DMS 273 treated with DMSO at 0.1 percent for 48 hours (cell line): ENCODE results near the gene CD300E.
A peak's percentile ranks its signal among the peaks of the same experiment; 100 is the strongest.
"Not testable (repeated sequence)": the region's sequence is repeated elsewhere in the genome, so short reads cannot be mapped to it uniquely, and the experiment has no call there.

Experiments used
- DNase-seq: peaks from one replicate; lab custom pipeline; 2025; lab: John Stamatoyannopoulos, UW

The CD300E gene

DNA sequence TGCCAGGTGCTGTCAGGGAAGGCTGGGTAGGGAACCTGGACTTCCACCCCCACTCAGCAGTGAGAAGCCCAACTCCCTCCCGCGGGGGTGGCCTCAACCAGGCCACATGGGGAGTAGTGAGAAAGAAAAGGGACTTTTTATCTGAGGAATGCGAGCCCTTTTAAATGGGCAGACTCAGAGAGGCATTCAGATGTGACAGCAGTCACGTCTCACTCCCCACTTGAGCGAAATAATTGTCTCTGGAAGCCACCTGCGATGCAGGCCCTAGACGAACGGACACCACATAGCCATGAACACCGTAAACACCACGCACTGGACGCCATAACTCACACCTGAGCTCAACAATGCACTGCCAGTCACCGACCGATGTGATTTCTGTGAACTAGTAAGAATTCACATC, 11.9 kb upstream of the CD300E start:
- no peak for DNase-seq

DNA sequence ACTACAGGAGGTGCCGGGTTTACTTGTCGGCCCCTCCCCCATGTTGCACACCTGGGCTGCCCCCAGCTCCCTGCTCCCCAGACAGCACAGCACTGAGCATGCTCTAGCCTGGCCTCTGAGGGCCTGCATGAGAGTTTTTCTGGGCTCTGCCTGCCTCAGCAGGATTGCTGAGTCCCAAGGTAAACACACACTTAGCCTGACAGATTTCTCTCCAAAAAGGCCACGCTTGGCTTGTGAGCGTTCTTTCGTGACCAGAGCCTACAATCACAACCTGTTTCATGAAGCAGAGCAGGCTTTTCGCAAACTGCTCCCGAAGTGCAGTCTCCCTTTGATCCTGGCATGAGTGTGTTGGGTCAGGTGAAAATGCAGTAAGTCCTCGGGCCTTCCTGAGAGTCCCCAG, 9.8 kb upstream of the CD300E start:
- DNase-seq = no peak

DNA sequence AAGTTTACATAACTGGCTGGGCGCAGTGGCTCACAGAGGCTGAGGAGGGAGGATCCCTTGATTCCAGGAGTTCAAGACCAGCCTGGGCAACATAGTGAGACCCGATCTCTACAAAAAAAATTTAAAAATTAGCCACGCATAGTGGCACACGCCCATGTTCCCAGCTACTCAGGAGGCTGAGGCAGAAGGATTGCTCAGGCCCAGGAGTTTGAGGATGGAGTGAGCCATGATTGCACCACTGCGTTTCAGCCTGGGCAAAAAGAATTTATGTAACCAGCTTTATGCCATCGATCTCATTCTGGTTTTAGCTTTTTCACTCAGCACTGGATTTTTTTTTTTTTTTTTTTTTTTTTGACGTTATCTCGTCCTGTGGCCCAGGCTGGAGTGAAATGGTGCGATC, 9.1 kb upstream of the CD300E start:
- DNase-seq = no peak

DNA sequence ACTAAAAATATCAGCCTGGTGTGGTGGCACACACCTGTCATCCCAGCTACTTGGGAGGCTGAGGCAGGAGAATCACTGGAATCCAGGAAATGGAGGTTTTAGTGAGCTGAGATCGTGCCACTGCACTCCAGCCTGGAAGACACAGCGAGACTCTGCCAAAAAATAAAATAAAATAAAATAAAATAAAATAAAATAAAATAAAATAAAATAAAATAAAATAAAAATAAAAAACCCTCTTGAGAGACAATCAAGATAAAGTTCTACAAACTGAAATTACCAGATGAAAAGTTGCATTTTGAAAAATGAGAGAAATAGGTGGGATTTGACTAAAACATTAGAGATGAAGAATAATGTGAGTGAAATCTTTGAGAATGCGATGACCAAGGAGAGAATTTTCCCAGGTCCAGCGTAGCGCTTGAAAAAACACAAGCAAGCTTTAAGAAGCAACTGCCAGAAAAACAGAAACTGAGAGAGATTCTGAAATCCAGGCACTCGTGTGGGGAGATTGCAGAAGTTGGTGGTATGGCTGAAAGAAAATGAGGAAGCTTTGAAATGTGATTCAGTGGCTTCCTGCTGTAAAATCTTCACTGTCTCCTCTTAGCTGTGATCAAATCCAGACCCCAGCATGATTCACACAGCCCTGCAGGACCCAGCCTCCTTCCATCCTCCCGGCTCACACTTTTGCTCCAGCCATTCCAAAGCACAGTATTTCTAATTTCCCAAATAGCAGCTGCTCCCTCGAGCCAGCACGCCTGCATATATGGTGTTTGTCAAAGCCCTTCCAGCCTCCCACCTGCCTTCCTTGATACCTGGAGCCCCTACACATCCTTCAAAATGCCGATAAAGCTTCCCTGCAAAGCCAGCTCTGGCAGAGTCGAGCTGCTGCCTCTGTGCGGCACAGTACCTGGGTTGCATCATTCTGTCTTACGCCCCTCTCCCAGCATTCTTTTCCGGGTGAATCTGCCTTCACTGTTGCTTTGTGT, 8.2 kb upstream of the CD300E start:
- no peak for DNase-seq

DNA sequence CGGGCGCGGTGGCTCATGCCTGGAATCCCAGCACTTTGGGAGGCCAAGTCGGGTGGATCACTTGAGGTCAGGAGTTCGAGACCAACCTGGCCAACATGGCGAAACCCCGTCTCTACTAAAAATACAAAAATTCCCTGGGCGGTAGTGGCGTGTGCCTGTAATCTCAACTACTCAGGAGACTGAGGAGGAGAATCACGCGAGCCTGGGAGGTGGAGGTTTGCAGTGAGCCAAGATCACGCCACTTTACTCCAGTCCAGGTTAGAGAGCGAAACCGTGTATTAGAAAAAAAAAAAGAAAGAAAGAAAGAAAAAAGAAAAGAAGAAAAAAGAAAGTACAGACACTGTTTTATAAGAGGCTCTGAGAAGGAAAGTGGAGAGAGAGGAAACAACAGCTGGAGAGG, 6.7 kb upstream of the CD300E start:
- DNase-seq = not testable (repeated sequence)

DNA sequence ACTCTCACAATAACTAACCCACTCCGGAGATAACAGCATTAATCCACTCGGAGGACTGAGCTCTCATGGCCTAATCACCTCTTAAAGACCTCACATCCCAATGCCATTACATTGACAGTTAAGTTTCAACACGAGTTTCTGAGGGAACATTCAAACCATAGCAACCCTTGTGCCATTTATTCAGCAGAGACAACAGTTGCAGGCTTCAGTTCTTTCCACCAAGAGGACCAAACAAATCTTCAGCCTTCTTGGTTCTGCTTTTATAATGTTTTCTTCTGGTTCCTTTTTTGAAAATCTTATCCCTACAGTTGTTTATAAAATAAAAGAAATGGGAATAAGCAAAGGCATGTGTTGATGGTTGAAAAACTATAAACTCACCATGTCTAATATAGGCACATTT, 2.1 kb upstream of the CD300E start:
- DNase-seq = no peak

DNA sequence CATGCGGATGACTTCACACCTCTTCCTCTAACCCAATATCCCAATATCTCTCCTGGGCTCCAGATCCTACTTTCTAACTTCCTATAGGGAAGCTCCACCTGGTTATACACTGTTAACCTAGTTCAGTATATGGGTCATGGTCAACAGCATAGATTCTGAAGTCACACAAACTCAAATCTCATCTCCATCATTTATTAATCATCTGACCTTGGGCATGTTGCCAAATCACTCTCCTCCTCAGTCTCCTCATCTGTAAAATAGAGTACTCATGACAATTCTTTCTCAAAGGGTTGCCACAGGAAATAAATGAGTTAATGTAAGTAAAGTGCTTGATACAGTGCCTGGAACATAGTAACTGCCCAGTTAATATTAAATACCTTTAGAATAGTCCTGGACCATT, 593 bp upstream of the CD300E start:
- no peak for DNase-seq

DNA sequence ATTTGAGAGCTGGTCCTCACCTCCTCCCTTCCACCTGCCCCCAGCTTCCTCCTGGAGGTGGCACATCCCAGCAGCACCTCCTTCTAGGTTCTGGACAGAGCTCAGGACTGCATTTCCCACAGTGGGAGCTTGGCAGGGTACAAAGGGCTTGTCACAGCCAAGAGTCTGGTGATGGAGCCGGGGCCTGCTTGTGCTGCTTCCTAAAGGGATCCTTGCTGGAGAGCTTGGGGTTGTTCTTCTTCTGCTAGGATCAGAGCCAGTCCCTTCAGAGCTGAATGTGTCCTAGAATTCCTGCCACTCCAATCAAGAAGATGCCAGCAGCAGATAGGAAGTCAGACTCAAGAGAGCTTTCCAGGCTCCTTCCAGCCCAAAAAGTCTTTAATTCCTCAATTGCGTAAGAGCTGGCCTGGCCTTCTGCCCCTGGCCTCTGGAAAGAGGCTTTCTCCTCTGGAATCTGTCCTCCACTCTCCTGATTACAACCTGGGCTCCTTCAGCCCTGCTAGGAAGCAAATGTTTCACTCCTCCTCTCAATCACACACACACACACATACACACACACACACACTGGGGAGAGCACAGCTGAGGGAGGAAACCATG, 4.4 kb downstream of the CD300E start:
- DNase-seq = no peak

DNA sequence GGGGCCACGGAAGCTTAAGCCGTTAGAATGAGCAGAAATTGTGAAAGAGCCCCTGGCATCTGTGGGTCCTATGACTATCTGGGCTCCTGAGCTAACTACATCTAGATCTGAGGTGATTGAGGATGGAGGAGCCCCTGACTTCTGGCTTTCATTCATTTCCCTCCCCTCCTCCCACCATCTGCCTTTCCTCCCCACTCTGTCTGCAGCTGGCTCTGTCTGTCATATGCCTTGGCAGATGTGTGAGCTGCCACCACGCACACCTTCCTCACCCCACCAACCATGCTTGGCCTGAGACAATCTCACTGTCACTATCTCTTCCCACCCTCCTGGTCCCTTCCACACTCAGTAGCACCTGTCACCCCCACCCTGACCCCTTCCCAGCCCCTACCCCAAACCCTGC, 5.1 kb downstream of the CD300E start:
- DNase-seq = no peak

DNA sequence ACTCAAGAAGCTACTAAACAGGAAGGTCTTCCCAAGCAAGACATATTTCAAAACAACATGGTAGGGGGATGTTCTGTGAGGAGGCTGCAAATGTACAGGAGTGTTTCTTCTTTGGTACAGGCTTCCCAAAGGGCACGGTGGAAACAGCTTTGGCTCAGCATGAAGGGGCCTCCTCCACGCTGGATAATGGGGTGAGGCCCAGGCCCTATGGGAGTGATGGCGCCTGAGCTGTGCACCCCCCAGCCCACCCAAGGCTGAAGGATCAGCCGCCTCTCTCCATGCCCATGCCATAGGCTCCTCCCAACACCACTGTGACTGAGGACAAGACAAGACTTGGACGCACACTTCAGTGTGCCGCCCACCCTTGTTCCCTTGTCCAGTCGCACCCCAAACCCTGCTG, 6.8 kb downstream of the CD300E start:
- DNase-seq = no peak

DNA sequence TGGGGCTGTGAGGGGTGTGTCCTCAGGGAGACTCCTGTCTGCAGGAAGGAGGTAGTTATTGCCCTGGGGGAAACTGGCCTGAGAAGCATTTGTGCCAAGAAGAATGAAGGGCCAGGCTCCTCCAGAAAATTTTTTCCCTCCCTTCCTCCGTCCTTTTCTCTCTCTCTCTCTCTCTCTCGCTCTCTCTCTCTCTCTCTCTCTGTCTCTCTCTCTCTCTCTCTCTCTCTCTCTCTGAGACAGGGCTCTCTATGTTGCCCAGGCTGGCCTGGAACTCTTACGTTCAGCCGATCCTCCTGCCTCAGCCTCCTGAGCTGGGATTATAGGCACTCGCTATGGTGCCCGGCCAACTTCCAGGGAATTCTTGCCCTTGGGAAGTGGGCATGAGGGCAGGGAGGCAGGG, 11.5 kb downstream of the CD300E start:
- no peak for DNase-seq

DNA sequence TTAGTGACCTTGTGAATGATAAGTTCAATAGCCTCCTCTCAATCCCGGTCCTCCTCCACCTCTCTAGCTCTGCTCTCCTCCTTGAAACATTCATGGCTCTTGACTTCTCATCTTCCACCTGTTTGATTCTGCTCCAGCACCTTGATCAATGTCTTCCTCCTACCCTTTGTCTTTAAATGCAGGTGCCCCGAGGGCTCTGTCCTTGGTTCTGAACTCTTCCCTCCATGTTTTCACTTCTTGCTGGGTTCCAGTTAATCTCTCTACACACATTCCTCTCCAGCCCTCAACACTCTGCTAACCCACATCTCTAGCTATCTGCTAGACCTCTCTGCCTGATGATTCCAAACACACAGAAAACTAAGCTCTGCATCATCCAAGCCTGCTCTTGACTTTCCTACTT, 13.4 kb downstream of the CD300E start:
- no peak for DNase-seq

DNA sequence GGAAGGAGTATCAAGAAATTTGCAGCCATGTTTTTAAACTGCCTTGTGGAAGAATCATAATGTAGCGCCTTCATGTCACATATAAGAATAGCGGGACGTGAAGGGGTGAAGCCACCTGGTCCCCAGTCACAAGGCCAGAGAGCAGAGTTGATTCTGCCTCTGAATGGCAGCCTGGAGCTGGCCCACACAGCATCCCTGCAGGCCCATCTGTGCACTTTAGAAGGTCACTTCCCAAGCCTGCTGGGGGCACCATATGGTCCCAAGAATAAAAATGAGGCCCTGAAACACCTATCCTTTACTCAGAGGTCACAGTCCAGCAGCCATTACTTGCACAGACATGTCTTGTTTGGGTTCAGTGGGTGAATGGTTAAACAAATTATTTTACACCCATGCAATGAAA, 15.0 kb downstream of the CD300E start:
- peak; percentile 29 for DNase-seq

DNA sequence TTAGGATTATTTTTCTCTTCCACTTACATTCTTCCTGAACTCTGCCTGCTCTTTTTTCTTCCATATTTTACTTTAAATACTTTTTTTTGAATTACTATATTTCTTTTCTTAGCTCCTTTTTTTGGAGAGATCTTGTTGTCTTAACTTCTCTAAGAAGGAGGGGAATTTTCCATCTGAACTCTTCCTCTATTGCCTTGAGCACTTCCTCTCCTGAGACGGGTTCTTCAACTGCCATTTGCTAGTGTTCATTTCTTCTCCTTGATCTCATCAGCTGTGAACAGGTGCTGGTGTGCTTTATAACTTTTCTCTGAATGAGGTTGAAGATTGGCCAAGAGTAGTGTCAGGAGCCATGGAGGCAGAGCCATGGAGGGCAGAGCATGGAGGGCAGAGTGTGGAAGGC, 16.3 kb downstream of the CD300E start:
- no peak for DNase-seq

DNA sequence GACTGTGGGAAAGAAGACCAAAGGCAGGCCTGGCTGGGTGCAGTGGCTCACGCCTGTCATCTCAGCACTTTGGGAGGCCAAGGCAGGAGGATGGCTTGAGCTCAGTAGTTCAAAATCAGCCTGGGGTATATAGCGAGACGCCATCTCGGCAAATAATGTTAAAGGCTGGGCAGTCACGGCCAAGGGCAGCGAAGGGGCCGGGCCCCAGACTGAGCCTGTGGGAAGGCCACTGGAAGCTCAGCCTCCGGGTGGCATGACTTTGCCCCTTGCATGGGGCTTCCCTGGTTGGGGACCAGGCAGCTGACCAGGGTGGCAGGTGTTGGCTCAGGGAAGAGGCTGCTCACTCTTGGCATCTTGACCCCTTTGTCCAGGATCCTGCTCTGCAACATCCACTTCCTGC, 17.5 kb downstream of the CD300E start:
- DNase-seq = no peak

DNA sequence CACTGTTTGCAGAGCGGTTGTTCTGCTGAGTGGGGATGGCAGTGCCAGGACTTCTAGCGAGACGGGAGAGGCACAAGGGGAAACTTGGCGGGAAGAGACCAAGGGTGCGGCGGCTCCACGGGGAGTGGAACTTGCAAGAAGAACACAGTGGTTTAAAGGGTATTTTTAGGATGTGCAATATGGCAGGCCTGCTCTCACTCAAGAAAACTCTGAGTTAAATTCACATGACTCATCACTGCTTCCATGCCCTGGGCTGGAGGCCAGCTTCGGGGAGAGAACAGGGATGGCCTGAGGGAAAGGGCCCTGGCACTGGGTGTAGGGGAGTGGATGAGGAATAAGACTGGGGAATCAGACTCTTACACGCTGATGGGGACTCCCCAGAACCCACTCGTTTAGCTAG, 18.2 kb downstream of the CD300E start:
- DNase-seq = no peak

DNA sequence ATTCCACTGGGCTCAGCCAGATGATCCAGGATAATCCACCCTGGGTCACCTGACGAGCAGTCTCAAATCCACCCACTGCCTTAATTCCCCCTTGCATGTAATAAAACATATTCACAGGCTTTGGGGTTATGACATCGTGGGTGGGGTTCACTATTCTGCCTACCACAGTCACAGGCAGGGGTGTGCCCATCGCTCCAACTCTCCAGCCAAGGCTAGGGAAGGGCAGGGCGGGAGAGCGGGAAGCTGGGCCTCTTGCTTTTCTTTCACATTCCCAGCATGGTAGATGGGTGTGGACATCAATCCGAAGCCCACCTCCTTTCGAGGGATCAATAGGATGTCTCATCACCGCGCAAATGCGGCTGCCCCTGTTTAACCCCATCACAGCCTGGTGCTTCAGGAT, 18.8 kb downstream of the CD300E start:
- DNase-seq = no peak

DNA sequence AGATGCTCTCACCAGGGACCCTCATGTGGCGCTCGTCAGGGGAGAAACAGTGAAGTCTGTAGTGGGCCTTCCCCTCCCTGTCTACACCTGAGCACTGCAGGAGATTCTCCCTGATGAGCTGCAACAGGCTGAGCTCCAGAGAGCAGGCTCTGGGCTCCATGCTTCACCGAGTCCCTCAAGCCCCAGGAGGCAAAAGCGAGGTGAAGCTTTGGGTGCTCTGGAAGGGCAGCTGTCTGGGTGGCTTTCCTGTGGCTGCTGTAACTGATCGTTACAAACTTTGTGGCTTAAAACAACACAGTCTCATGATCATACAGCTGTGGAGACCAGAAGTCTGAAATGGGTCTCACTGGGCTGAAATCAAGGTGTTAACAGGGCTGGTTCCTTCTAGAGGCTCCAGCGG, 19.3 kb downstream of the CD300E start:
- DNase-seq = no peak

DNA sequence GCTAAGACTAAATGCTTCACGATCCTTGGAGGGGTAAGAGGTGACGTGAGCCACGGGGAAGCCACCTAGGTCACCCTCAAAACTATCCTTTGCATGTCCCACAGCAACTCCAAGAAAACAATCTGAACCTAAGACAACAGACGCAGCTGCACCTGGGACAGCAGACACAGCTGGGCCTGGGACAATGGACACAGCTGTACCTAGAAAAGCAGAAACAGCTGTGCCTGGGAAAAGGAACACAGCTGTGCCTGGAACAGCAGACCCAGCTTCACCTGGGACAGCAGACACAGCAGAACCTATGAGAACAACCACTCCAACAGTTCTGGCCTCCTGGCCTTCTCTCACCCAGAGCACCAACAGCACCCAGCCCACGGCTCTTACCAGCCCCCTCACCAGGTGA, 19.8 kb downstream of the CD300E start:
- DNase-seq = no peak

DNA sequence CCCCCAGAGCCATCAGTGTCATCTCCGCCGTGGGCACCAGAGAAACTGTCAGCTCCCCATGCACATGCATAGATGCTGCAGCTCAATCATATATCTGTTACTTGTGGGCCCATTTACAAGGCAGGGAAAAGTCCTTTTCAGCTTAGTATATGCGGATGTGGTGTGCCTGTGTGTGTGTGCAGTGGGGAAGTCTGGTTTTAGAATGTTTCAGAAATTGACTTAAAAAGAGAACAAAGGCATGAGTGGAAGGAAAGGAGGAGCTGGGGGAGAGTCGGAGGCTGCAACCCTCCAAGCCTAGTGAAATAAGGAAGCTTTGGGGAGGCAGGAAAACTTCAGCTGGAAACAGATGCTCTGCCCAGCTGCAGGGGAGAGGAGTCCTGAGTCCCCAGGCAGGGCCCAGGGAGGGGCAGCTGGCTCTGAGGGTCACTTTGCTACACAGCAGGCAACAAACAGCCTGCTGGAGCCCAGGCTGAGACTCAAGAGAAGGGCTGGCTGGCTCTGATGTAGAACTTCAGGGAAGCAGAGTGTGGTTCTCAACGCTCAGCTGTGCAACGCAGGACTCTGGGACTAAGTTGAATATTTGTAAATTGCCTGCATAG, 20.4 kb downstream of the CD300E start:
- no peak for DNase-seq

DNA sequence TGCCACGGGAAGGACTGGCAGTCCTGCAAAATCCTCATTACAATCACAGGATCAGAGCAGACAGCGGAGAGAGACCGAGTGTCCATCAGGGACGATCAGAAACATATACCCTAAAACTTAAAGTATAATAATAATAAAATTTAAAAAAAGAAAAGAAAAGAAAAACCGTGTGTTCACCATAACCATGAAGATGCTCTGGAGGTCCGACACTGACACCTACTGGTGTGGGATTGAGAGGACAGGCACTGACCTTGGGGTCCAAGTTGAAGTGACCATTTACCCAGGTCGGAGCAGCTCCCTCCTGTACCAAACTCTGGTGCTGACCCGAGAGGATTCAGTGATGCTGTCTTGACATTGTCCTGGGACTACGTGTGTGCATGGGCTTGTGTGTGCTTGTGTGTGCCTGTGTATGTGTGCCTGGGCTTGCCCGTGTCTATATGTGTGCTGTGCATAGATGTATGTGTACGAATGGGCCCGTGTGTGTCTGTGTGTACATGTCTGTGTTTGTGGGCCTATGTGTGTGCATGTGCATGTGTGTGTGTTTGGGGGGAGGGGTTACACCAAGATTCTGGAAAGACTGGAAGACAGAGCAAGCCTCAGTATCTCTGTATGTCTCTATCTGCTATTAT, 21.5 kb downstream of the CD300E start:
- no peak for DNase-seq

DNA sequence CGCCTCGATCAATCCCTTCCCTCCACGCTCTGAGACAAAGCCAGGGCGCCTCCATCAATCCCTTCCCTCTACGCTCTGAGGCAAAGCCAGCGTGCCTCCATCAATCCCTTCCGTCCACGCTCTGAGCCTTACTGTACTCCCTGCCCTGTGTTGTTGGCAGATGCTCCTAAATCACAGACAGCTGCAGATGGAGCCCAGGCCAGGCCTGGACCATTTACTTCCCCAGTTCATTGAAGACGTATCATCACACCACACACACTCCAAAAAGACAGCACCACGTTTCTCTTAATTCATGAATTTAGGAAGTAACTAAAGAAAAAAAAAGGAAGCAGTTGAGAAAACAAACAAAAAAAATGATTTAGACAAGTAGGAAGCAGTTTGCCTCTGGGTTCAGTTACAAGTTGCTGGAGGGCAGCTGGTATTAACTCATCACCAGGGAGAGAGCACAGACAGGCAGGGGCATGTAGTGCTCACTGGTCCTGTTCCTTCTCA, 24.0 kb downstream of the CD300E start:
- no peak for DNase-seq

DNA sequence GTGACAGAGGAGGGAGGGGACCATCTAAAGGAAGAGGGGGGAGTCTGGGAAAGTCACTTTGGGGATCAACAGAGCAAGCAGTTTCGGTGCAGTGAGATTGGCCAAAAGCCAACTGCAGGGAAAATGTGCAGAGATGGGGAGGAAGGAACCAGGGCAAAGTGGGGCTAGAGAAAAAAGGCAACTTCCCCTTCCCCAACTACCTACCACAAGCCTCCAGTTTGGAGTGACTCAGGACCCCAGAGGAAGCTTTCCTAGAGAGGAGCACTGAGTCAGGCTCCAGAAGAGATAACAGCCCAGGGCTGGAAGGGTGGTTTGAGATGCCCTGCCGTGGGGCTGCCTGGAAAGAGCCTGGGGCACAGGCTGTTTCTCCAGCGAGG, 24.5 kb downstream of the CD300E start:
- no peak for DNase-seq
